ENCODE data around the gene NUDT8. TPM values are rescaled to one million over a fixed set of nuclear protein-coding genes. Genes with fewer than 3 reads are reported as not detected.

Gene NUDT8
- total RNA-seq, 4 donors from 2014 or later = 1.9 to 4.8 (median 3.5) TPM

DNA sequence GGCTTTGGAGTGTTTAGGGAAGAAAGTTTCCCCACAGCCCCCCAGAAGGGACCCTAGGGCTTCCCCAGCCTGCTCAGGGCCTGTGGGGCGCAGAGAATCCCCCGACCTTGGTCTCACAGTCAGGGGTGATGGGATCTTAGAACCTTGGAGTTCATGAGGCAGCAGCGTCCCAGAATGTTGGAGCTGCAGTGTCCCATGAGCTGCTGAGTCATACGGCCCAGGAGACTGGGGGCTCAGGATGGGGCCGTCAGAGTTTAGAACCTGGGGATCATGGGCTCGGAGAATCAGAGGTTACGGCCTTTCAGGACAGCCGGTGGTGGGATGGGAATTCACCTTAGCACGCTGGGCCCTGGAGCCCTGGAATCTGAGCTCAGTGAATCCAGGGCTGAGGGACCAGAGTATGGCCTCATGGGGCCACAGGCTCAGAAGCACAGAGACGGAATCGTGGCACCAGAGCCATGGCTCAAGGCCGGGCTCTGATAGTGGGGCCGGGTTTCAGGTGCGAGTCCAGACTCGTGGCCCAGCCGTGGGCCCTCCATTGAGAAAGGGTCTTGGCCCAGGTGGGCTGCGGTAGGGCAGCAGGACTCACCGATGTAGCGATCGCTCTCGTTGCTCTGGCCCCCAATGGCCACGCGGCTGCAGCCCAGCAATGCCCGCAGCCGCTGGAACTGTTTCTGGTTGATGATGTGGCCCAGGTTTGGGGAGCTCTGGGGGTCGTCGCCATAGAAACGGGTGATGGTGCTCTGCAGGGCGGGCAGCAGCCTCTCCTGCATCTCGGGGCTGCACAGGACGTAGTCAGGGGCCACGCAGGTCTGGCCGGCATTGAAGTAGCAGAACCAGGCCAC, 35.2 kb upstream of the NUDT8 start:
- DNase-seq (ENCODE audit: extremely low spot score) = no peak
- Histone ChIP-seq H3K4me3 (no peak overlapping the region), H3K27me3 (peaks cover 0 to 5% (median 0%) of the 10 kb centered on the region in 4 donors), H3K9me3 (no peaks in the 10 kb centered on the region), H3K36me3 (no peaks in the 10 kb centered on the region), H3K27ac (replicated peaks in 1 of 4) (no peak overlapping the region), H3K4me1 (no peaks in the 10 kb centered on the region)
- intact Hi-C loops (cut with DNase I) = no loop called here
- no peak for TF ChIP-seq EP300 (IDR thresholded peaks at IDR 0.05)
- TF ChIP-seq POLR2AphosphoS5 (IDR thresholded peaks at IDR 0.05) = no peak
- TF ChIP-seq, protein P1, sequence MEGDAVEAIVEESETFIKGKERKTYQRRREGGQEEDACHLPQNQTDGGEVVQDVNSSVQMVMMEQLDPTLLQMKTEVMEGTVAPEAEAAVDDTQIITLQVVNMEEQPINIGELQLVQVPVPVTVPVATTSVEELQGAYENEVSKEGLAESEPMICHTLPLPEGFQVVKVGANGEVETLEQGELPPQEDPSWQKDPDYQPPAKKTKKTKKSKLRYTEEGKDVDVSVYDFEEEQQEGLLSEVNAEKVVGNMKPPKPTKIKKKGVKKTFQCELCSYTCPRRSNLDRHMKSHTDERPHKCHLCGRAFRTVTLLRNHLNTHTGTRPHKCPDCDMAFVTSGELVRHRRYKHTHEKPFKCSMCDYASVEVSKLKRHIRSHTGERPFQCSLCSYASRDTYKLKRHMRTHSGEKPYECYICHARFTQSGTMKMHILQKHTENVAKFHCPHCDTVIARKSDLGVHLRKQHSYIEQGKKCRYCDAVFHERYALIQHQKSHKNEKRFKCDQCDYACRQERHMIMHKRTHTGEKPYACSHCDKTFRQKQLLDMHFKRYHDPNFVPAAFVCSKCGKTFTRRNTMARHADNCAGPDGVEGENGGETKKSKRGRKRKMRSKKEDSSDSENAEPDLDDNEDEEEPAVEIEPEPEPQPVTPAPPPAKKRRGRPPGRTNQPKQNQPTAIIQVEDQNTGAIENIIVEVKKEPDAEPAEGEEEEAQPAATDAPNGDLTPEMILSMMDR (IDR thresholded peaks at IDR 0.05) = no peak
- TF ChIP-seq POLR2A (IDR thresholded peaks at IDR 0.05; ENCODE audit: low read depth) = no peak
- WGBS = 89% methylated on average over 20 of the region's 33 CpGs

DNA sequence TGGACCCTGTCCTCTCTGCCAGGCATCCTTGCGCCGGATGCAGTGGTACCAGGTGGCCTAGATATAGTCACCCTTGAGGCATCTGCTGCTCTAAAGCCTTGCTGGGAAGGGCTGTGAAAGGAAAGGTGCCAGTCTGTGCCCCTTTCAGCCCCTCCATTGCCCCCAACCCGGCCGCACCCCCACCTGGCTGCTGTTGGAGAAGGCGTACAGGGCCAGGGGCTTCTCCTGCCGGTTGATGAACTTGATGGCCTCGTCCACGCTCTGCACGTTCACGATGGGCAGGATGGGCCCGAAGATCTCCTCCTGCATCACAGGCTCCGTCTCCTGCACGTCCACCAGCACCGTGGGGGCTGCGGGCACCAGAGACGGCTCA, 34.5 kb upstream of the NUDT8 start:
- TF ChIP-seq POLR2A (IDR thresholded peaks at IDR 0.05; ENCODE audit: low read depth) = no peak
- TF ChIP-seq, protein P1 (IDR thresholded peaks at IDR 0.05) = no peak
- no peak for TF ChIP-seq EP300 (IDR thresholded peaks at IDR 0.05)
- TF ChIP-seq POLR2AphosphoS5 (IDR thresholded peaks at IDR 0.05) = no peak
- Histone ChIP-seq H3K4me3 (no peak overlapping the region), H3K27me3 (peaks cover 0 to 5% (median 0%) of the 10 kb centered on the region in 4 donors), H3K27ac (replicated peaks in 1 of 4) (no peak overlapping the region), H3K36me3 (no peaks in the 10 kb centered on the region), H3K9me3 (no peaks in the 10 kb centered on the region), H3K4me1 (no peaks in the 10 kb centered on the region)
- WGBS = no CpG with 5 or more reads among the region's 16 CpGs
- DNase-seq (ENCODE audit: extremely low spot score) = no peak
- intact Hi-C loops (cut with DNase I) = no loop called here

DNA sequence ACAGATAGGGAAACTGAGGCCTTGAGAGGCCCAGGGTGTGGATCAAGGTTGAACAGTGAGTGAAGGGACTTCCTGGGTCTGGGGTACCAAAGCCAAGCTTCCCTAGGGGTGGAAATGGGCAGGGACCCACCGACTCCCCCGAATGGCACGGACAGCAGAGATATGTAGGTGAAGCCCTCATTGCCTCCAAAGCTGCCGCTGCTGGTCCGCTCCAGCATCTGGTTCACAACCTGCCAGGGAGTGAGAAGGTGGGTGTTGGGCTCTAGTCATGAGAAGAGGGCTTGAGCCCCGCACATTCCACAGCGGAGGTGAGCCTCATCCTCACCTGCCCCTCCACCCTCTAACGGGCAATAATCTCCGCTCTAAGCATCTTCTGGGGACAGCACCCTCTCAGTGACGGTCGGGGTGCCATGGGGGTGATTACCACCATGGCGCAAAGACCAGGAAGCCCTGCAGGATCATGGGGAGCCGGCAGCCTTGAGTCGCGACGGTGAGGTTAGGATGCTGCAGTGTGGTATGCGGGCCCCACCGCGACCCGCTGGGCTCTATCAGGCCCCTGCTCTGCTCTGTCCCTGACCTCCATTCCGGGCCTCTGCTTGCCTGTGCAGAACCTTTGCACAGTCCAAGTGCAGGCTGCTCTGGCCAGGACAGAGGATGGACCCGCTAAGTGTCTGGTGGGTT, 33.9 kb upstream of the NUDT8 start:
- H3K9me3 ChIP-seq = no peaks in the 10 kb centered on the region
- intact Hi-C loops (cut with DNase I) = no loop called here
- H3K27ac ChIP-seq (replicated peaks in 1 of 4) = no peak overlapping the region
- WGBS = 96% methylated on average over 9 of the region's 22 CpGs
- no peak overlapping the region for H3K4me3 ChIP-seq
- no peaks in the 10 kb centered on the region for H3K36me3 ChIP-seq
- DNase-seq (ENCODE audit: extremely low spot score) = no peak
- H3K27me3 ChIP-seq = peaks cover 0 to 5% (median 0%) of the 10 kb centered on the region in 4 donors
- TF ChIP-seq POLR2AphosphoS5 (IDR thresholded peaks at IDR 0.05) = no peak
- TF ChIP-seq EP300 (IDR thresholded peaks at IDR 0.05) = no peak
- TF ChIP-seq POLR2A (IDR thresholded peaks at IDR 0.05; ENCODE audit: low read depth) = no peak
- TF ChIP-seq, protein P1 (IDR thresholded peaks at IDR 0.05) = no peak
- H3K4me1 ChIP-seq = no peaks in the 10 kb centered on the region

DNA sequence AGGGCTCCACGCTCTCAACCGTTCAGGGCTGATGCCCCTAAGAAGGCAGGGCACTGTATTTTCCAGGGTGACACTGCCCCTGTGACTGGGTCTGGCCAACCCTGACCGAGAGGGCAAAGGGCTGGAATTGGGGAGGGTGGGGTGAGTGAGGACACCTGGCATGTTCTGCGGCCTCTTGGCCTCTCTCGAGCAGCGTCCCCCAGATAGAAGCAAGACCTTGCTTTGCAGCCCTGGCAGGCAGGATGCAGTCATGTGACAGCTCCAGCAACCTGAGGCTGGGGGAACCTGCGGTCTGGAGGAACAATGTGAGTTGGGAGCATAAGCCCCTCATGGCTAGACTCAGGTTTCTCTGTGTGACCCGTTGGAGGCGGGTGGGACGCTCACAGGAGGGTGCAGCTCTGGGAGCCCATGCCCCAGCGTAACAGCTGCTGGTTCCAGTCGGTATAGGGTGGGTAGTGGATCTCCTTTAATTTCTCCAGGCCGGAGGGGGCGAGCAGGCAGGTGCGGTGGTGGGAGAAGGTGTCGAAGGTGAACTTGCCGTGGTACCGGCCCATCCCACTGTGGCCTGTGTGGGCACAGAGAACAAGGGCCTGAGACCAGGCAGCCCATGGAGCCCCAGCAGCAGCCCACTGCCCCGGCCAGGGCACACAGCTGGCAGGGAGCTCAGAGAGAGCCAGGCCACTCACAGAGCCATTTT, 33.2 kb upstream of the NUDT8 start:
- WGBS = 45% methylated on average over 2 of the region's 19 CpGs
- intact Hi-C loops (cut with DNase I) = no loop called here
- Histone ChIP-seq H3K4me1 (no peaks in the 10 kb centered on the region), H3K4me3 (no peak overlapping the region), H3K27me3 (peaks cover 0 to under 1% (median 0%) of the 10 kb centered on the region in 4 donors), H3K27ac (replicated peaks in 1 of 4) (no peak overlapping the region), H3K36me3 (no peaks in the 10 kb centered on the region), H3K9me3 (no peaks in the 10 kb centered on the region)
- no peak for TF ChIP-seq EP300 (IDR thresholded peaks at IDR 0.05)
- no peak for TF ChIP-seq POLR2A (IDR thresholded peaks at IDR 0.05; ENCODE audit: low read depth)
- TF ChIP-seq, protein P1 (IDR thresholded peaks at IDR 0.05) = no peak
- no peak for TF ChIP-seq POLR2AphosphoS5 (IDR thresholded peaks at IDR 0.05)
- DNase-seq (ENCODE audit: extremely low spot score) = no peak

Data from esophagus muscularis mucosa (tissue), 4 donors.